Measurements from ENCODE around the gene CREB3L1.
A peak's percentile ranks its signal among the peaks of the same experiment; 100 is the strongest.

CREB3L1 gene

GRCh38 chr11:46273511-46274205, 3.8 kb upstream of the CREB3L1 start:
- no peak for DNase-seq (ENCODE audit: low read depth)

- no peak for DNase-seq (ENCODE audit: low read depth)
Measured at GRCh38 chr11:46275964-46276641, 1.4 kb upstream of the CREB3L1 start.

- DNase-seq (ENCODE audit: low read depth): no peak
Measured at GRCh38 chr11:46277313-46277621, 195 bp upstream of the CREB3L1 start.

- peak; percentile 7 for DNase-seq (ENCODE audit: low read depth)
Measured at GRCh38 chr11:46278387-46279125, 1.1 kb downstream of the CREB3L1 start.

GRCh38 chr11:46279126-46280099, 2.0 kb downstream of the CREB3L1 start:
- no peak for DNase-seq (ENCODE audit: low read depth)

GRCh38 chr11:46280706-46281105, 3.2 kb downstream of the CREB3L1 start:
- no peak for DNase-seq (ENCODE audit: low read depth)

GRCh38 chr11:46281371-46281831, 3.9 kb downstream of the CREB3L1 start:
- no peak for DNase-seq (ENCODE audit: low read depth)

- DNase-seq (ENCODE audit: low read depth): no peak
Measured at GRCh38 chr11:46285173-46285572, 7.7 kb downstream of the CREB3L1 start.

- DNase-seq (ENCODE audit: low read depth): no peak
Measured at GRCh38 chr11:46285594-46286033, 8.2 kb downstream of the CREB3L1 start.

GRCh38 chr11:46286789-46287188, 9.3 kb downstream of the CREB3L1 start:
- no peak for DNase-seq (ENCODE audit: low read depth)

GRCh38 chr11:46288451-46288850, 11.0 kb downstream of the CREB3L1 start:
- no peak for DNase-seq (ENCODE audit: low read depth)

GRCh38 chr11:46290011-46290410, 12.5 kb downstream of the CREB3L1 start:
- no peak for DNase-seq (ENCODE audit: low read depth)

- DNase-seq (ENCODE audit: low read depth): no peak
Measured at GRCh38 chr11:46290598-46291309, 13.3 kb downstream of the CREB3L1 start.

GRCh38 chr11:46291441-46292150, 14.1 kb downstream of the CREB3L1 start:
- DNase-seq (ENCODE audit: low read depth): no peak

GRCh38 chr11:46293066-46293465, 15.6 kb downstream of the CREB3L1 start:
- DNase-seq (ENCODE audit: low read depth): no peak

GRCh38 chr11:46293641-46294103, 16.2 kb downstream of the CREB3L1 start:
- no peak for DNase-seq (ENCODE audit: low read depth)

GRCh38 chr11:46294365-46295309, 17.2 kb downstream of the CREB3L1 start:
- no peak for DNase-seq (ENCODE audit: low read depth)

GRCh38 chr11:46295312-46296058, 18.0 kb downstream of the CREB3L1 start:
- peak; percentile 46 for DNase-seq (ENCODE audit: low read depth)
